HG02884 (cell line): ENCODE data around the gene PLAAT1.
A peak's percentile ranks its signal among the peaks of the same experiment; 100 is the strongest.

Experiments
- ATAC-seq: cut with Tn5 transposase; IDR thresholded peaks from one replicate; pipeline ENCODE4 v1.9.1; 2021; ENCODE audit warnings: mild to moderate bottlenecking, moderate library complexity; ENCODE audit not compliant: unreplicated experiment

The PLAAT1 gene

GRCh38 chr3:193240850-193241706 lies at the start of gene PLAAT1:
Gene PLAAT1, plus strand, starts transcription at chr3:193241222. Its CDS starts 14,429 bp downstream, at chr3:193255651.
- peak; percentile 91 for ATAC-seq

GRCh38 chr3:193194371-193194770 lies 46.7 kb upstream of the PLAAT1 start:
- ATAC-seq = no peak

GRCh38 chr3:193196746-193197145 lies 44.3 kb upstream of the PLAAT1 start:
- no peak for ATAC-seq

DNA sequence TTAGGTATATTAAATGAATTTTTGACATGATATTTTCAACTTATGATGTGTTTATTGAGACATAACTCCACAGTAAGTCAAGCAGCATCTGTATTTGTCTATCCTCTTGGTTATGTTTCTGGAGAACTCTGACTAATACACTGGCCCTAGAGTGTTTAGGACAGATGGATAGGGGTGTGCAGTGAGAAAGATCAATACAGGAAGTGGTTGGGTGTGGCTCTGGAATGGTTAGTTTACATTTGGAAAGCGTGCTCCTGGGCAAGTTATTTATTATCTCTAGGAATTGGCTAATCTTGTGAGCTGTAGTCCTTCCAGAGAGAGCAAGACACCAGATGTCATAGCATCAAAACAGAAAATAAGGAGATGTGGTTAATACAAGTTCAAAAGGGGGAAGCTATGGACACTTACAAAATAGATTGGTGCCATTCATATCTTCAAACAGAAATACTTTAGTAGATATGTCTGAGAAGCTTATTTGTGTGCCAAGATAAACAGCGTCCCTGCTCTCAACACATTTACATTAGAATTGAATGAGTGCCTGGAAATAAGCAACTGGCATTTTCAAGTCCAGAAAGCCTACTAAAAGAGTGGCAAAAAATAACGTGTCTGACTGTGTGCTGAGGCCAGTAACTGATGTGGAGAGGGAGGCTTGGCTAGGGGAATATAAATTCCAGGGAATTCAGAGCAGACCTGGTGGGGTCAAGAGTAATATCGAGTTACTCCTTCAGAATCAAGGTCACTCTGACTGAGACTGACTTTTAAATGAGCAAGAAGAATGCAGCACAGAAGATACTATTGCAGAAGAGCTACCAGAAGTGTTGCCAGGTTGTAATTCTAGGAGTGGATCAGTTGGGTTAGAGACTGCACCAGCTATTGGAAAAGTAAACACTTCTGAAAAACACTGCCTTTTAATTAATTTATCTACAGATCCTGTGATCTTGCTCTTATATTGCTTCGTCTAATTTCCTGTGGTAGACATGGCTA lies 33.4 kb upstream of the PLAAT1 start:
- ATAC-seq = no peak

DNA sequence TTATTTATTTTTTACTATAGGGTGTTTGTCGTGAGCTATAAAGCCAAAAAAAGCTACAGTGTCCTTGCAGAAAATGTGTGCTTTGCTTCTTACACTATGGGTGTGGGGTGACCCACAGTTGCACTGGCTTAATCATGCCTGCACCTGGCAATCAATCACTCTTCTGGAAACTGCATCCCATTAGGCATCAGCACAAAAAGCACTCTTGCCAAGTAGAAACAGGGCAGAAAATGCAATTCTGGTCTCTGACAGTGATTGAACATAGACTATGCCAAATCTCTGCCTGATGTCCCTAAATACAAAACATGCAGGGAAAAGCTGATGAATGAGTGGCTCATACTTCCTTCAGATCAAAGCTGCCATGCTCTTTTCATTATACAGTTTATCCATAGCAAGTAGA lies 30.4 kb upstream of the PLAAT1 start:
- ATAC-seq = no peak

- no peak for ATAC-seq
These were observed 29.8 kb upstream of the PLAAT1 start for GRCh38 chr3:193211173-193211572.

GRCh38 chr3:193211984-193212383 lies 29.0 kb upstream of the PLAAT1 start:
- ATAC-seq = no peak

GRCh38 chr3:193212844-193213243 lies 28.2 kb upstream of the PLAAT1 start:
- ATAC-seq = no peak

DNA sequence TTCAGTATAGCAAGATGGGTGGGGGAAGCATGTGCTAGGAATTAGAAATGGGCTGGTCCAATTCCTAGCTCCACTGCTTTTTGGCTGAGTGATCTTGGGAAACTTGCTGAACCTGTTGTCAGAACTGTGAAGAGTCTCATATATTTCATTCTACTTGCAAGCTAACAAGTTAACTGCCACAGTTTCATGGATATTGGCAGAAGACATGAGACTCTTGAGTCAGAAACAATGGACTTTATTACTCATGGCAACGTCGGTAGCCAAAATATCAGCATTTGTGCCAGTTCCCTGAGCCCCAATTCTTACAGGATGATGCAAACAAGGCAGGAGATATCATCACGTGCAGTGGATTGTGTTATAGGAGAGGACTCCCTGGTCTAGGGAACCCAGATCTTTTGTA lies 26.6 kb upstream of the PLAAT1 start:
- ATAC-seq = no peak

GRCh38 chr3:193225302-193226125 lies 15.5 kb upstream of the PLAAT1 start:
- no peak for ATAC-seq

- ATAC-seq = no peak
These were observed 12.8 kb upstream of the PLAAT1 start for GRCh38 chr3:193228206-193228605.

- no peak for ATAC-seq
These were observed 11.1 kb upstream of the PLAAT1 start for GRCh38 chr3:193229851-193230420.

GRCh38 chr3:193230610-193231009 lies 10.4 kb upstream of the PLAAT1 start:
- no peak for ATAC-seq

DNA sequence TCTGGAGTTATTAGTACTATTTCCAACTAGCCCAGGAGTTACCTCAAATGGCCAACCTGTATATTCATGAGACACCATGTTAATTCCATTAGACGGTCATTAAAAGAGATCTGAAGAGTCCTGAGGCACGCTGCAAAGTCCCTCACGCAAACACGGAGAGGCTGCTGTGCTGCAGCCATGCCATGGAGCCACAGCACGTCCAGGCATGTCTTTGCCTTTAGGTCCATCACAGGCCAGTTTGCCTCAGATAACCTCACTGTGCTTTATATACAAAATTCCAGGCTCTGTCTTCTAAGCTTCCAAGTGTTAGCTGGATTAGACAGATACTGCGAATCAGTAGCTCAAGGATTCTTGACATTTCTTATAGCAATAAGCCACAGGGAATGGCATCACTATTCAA lies 9.8 kb upstream of the PLAAT1 start:
- ATAC-seq = no peak

DNA sequence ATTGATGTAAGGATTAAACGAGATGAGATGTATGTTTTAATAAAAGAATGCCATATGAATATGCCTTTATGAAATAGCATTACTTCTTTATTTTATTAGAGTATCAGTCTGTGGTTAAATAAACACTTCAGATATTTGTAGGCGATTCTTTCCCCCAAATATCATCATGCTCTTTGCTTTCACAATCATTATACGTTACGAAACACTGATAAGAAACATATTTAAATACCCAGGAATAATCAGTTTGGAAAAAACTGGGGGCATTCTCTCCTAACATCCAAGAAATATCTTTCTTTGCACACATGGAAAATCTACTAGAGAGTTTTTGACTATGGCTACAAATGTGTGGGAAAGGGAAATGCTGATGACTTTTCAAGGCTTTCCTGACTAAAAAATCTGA lies 4.4 kb upstream of the PLAAT1 start:
- ATAC-seq = no peak

- ATAC-seq = no peak
These were observed 4.0 kb upstream of the PLAAT1 start for GRCh38 chr3:193237030-193237429.

GRCh38 chr3:193240436-193240849 lies 579 bp upstream of the PLAAT1 start:
- ATAC-seq = no peak

GRCh38 chr3:193241716-193242115 lies 694 bp downstream of the PLAAT1 start:
- ATAC-seq = no peak

- no peak for ATAC-seq
These were observed 2.5 kb downstream of the PLAAT1 start for GRCh38 chr3:193243571-193243970.

- ATAC-seq = no peak
These were observed 7.9 kb downstream of the PLAAT1 start for GRCh38 chr3:193248848-193249468.
